Sciatic nerve (tissue), 2 donors: ENCODE measurements around the gene DENND4A. TPM values are rescaled to one million over a fixed set of nuclear protein-coding genes. Genes with fewer than 3 reads are reported as not detected.
"Not testable (repeated sequence)": the region's sequence is repeated elsewhere in the genome, so short reads cannot be mapped to it uniquely, and the experiment has no call there.

Source experiments
- ATAC-seq: fragments of 200-7000 bp; cut with Tn5 transposase; one replicate; pipeline ENCODE4 v1.9.1; 2020; ENCODE audit warnings: mild to moderate bottlenecking, moderate library complexity
- DNase-seq: peaks from one replicate; pipeline ENCODE4 v3.0.0-alpha.2; 2020; ENCODE audit warnings: low spot score
- intact Hi-C: fragments of 100-400 bp; cut with DNase I; formaldehyde crosslinking; loops from one replicate; pipeline ENCODE4 v1.14.2; 2022
- total RNA-seq: library from RNA; stranded (reverse); fragmentation: NEBNext Ultra II Directional; extraction: Animal tissue kit (Norgen Biotek cat#: 25700); gene quantifications from one replicate; pipeline ENCODE4 v1.2.1, GENCODE V29; 2021
- donor health status: DM: no; HTN: no; CAD: no.
- donor health status: DM: no; HTN: no; CAD: no.

DENND4A gene
- total RNA-seq, 1 donor from 2014 or later: 46.5 TPM

DNA sequence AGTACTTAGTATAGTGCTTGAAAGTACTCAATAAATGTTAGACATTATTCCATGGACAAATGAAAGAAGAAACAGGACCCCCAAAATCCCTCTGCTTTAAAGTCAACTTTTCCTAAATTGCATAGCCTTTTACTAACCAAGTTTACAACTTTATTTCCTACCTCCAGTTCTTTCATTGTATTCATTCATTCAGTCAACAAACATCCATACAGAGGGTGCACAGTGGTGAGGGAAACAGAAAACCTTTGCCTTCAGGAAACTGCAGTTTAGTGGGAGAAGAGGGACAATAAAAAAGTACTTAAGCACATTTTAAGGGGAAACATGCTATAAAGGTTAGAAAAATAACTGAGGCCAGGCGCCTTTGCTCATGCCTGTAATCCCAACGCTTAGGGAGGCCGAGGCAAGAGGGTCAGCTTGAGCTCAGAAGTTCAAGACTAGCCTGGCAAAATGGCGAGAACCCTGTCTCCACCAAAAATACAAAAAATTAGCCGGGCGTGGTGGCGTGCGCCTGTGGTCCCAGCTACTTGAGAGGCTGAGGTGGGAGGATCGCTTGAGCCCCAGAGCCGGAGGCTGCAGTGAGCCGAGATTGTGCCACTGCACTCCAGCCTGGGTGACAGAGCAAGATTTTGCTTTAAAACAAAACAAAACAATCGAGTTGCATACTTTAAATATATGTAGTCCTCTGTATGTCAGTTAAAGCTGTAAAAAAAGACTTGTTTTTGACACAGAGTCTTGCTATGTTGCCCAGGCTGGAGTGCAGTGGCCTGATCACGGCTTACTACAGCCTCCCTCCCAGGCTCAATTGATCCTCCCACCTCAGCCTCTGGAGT lies 1.1 kb upstream of the DENND4A start:
- DNase-seq: no peak
- intact Hi-C loops: no loop called here
- no peak for ATAC-seq

DNA sequence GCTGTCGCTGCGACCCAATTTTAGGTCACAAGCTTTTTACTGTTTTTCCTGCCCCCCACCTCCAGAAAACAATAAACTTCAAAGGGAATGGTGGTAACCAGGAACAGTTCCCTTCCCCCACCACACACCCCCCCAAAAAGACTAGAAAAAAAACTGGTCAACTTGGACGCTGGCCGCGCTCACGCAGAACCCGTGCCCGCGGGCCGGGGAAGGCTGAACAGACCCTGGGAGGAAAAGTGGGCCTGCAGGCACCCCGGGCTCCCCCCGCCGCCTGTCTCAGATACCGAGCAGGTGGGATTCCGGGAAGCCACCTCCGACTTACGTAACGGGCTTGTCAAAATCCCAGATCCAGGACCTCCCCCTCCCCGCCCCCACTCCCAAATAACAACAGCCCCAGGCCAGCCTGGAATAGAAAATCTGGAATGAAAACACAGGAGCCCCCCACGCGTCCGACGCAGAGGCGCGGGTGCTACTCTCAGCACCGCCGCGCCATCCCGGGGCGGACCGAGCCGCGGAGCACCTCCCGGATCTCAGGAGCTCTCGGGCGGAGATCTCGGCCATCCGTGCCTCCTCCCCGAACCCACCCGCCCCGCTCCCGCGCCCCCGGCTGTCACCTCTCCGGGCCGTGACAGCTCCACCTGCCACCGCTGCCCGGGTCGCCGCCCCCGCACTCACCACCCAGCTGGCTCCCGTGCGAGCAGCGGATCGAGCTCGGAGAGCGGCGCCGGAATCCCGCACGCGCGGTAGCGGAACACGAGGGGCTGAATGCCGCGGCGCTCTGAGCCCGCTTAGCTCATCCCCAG lies 557 bp downstream of the DENND4A start:
- DNase-seq (peak; percentile 79), ATAC-seq (peak; percentile 38)
- intact Hi-C loops: no loop called here

DNA sequence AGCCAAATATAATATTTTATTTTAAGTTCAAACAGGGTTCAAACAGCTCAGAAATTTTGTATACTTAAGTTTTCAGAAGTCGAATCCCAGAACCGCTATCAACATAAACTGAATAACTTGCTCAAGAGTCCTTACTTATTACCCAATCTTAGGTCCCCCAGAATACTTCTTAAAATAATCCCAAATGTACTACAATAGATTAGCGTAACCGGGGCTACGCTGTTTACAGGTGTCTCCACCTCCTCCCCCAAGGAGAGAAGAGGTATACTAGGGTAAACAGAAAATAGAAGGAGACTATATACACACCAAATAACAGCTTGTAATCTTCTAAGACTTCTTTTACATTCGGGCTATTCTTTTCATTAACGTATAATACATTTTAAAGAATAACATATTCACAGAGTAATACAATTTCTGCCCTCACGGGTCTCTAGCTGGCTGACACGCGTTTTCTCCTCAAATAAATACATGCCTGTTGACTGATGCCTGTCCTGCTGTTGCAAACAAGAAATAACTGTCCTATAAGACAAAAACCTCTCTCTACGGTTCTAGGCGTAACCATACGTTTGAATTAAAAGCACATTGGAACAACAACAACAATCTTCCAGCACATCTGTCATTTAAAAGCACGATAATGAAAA lies 1.3 kb downstream of the DENND4A start:
- DNase-seq: no peak
- intact Hi-C loops: no loop called here
- no peak for ATAC-seq

DNA sequence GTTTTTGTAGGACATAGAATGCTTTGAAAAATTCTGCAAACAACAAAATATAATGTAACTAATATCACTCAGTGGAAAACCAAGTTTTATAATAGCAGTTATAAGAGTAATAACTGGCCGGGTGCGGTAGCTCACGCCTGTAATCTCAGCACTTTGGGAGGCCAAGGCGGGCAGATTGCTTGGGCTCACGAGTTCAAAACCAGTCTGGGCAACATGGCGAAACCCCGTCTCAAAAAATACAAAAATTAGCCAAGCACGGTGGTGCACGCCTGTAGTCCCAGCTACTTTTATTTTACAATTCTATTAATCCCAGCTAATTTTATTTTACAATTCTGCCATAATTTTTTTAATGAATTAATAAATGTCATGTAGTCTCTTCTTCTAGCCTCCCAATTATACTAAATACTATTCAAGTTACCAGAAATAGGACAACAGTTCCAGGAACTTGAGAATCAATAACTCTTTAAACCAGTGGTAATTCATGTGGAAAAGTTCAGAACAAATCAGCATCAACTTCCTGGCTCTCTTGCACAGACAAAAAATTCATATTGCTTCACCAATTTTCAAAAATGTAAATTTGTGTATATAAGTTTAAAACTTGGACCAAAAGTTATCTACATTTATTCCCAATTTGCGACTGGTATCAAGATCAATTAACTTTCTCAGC lies 2.2 kb downstream of the DENND4A start:
- DNase-seq (no peak), ATAC-seq (no peak)
- intact Hi-C loops: no loop called here

DNA sequence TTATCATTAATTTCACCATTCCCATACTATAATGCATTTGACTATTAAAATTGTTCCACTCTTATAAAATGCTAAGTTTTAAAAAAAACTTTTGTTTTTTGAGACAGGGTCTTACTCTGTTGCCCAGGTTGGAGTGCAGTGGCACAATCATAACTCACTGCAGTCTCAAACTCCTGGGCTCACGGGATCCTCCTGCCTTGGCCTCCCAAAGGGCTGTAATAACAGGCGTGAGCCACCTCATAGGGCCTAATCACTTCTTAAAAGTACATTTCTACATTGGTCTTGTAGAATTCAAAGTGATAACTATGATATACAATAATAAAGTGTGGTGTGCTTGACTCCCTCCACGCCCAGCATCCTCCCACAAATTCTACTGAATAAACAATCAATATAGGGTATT lies 3.0 kb downstream of the DENND4A start:
- no peak for ATAC-seq
- intact Hi-C loops: no loop called here

DNA sequence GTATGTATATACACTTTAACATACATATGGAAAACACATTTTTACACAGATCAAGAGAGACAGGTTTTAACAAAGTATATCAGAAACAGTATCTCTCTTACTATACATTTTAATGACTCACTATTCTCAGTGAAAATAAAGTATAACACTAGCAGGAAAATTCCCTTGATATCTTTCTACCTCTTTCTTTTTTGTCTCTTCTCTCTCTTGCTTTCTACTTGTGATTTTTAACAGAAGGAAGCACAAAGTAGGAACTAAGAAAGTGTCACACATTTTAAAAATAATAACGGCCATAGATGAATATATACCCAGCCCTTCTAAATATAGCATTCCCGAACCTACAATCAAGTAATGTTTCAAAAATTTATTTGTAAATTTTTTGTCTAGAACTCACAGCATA lies 4.8 kb downstream of the DENND4A start:
- intact Hi-C loops: no loop called here

More for the DNA sequence above, 3.0 kb downstream of the DENND4A start:
- no peak for DNase-seq

DNA sequence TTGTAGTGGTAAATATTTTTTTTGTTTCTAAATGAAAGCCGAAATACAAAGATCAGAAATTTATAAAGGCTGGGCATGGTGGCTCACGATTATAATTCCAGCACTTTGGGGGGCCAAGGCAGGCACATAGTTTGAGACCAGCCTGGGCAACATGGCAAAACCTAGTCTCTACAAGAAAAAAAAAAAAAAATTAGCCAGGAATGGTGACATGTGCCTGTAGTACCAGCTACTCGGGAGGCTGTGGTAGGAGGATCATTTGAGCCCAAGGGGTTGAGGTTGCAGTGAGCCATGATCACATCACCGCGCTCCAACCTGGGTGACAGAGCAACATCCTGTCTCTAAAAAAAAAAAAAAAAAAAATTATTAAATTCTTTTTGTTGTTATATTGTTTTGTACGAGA lies 6.9 kb downstream of the DENND4A start:
- no peak for DNase-seq
- intact Hi-C loops: no loop called here
- ATAC-seq: no peak

More for the DNA sequence above, 4.8 kb downstream of the DENND4A start:
- ATAC-seq: no peak
- no peak for DNase-seq

DNA sequence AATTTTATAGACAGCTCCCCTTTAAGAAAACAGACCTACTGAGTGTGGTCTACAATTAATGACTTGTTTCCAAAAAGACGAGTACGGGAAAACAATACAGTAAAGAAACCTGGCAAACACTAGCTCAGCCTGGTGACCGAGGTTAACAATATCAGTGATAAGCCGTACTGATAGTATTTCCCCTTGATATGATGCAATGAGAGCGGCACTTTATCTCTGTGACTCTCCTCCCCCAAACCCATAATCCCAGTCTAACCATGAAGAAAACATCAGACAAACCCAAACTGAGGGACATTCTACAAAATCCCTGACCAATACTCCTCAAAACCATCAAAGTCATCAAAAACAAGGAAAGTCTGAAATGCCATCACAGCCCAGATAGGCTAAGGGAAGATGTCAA lies 8.2 kb downstream of the DENND4A start:
- intact Hi-C loops: no loop called here
- ATAC-seq: no peak
- DNase-seq: no peak

DNA sequence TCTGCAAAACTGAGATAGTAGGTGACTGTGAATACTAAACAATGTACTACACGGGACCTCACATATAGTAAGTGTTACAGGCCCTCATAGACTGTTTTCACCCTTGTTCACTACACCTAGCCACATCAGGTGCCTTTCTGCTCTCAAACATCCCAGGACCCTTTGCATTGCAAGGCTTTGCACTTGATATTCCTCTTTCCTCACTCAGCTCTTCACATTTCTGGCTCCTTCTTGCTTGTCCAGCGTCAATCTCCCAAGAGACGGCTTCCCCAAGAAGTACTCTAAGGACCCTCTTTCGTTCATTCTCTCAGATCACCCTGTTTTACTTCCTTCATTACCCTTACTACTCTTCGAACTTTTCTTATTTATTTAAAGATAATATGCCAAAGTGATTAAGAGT lies 10.0 kb downstream of the DENND4A start:
- no peak for ATAC-seq
- intact Hi-C loops: no loop called here
- DNase-seq: no peak

DNA sequence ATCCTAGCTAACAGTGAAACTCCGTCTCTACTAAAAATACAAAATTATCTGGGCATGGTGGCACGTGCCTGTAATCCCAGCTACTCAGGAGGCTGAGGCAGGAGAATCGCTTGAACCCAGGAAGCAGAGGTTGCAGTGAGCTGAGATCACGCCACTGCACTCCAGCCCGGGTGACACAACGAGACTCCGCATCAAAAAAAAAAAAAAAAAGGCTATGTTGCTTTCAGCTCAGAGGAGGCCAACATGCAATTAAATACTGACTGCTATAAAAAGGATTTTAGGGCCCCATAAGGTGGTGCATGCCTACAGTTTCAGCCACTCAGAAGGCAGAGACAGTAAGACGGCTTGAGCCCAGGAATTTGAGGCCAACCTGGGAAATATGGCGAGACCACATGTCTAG lies 13.4 kb downstream of the DENND4A start:
- DNase-seq, intact Hi-C loops, ATAC-seq: not testable (repeated sequence)

DNA sequence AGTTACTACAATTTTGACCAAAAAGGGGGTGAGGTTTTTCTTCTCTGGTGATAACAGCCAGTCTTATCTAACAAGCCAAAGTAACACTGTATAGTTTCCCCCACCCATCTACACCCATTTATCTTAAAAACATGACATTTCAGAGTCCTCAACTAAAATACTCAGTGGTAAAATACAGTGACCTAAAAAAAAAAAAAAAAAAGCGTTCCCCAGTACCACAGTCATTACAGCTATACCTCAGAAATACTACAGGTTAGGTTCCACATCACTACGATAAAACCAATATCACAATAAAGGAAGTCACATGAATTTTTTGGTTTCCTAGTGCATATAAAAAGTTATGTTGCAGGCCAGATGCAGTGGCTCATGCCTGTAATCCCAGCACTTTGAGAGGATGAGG lies 13.8 kb downstream of the DENND4A start:
- ATAC-seq (no peak), DNase-seq (no peak)
- intact Hi-C loops: no loop called here

DNA sequence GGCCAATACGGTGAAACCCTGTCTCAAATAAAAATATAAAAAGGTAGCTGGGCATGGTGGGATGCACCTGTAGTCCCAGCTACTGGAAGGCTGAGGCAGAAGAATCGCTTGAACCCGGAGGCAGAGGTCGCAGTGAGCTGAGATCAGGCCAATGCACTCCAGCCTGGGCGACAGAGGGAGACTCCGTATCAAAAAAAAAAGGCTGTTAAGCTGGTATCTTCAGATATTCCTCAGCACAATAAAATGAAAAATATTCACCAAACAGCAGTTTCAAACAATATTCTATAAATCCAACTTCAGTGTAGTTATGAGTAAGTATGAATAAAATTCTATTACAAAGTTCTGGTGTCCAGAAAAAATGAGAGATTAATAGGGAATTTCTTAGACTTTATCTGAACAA lies 14.2 kb downstream of the DENND4A start:
- intact Hi-C loops: no loop called here
- DNase-seq (no peak), ATAC-seq (no peak)

DNA sequence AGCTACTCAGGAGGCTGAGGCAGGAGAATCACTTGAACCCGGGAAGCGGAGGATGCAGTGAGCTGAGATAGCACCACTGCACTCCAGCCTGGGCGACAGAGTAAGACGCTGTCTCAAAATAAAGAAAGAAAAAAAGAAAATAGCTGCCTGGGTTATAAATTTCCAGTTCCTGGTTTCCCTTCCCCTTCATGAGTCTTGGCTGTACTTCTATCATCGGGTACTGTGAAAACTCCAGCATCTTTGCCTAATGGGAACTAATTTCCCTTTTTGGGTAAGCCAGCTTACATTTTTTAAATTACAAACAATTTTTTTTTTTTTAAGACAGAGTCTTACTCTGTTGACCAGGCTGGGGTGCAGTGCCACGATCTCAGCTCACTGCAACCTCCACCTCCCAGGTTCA lies 15.0 kb downstream of the DENND4A start:
- intact Hi-C loops: no loop called here
- ATAC-seq (peak; percentile 39), DNase-seq (no peak)

DNA sequence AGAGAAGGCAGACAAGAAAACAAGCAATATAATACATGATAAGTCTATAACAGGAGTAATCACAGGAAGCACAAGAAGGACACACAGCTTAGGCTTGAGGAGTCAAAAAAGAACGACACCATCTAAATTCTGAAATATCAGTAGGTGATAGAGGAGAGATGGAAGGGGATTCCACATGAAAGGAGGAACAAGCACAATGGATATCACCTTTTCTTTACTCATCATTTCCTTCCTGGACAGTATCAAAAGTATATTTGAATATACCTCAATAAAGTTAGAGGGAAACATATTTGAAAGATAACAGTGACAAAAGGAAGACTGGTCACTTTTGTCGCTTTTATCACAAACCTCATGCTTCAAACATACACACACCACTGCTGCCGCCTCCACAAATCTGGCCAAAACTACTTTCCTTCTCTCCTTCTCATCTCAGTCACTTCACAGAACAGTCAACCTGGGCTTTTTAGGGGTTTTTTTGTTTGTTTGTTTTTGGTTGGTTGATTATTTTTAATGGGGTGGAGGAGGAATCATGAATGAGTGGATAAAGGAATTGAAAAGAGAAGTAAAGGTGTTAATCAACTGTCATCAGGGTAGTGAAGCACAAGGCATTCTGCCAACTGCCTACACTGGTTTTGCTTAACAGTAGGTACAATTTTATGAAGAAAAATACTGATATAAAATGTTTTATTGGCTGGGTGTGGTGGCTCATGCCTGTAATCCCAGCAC lies 18.5 kb downstream of the DENND4A start:
- intact Hi-C loops: no loop called here
- ATAC-seq (no peak), DNase-seq (no peak)

DNA sequence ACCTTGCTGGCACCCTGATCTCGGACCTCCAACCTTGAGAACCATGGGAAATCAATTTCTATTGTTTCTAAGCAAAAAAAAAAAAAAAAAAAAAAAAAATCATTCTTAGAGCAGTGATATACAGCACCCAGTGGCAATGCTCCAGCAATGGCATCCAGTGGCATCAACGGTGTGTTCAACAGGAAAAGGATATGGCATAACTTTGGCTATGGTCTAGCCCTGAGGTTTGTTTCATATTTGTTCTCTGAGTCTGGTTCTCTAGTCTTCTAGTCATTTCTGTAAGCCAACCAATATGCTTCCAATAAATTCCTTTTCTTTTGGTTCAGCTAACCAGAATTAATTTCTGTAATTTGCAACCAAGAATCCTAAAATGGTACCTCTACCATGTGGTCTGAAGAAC lies 19.2 kb downstream of the DENND4A start:
- no peak for ATAC-seq
- DNase-seq: no peak
- intact Hi-C loops: no loop called here

DNA sequence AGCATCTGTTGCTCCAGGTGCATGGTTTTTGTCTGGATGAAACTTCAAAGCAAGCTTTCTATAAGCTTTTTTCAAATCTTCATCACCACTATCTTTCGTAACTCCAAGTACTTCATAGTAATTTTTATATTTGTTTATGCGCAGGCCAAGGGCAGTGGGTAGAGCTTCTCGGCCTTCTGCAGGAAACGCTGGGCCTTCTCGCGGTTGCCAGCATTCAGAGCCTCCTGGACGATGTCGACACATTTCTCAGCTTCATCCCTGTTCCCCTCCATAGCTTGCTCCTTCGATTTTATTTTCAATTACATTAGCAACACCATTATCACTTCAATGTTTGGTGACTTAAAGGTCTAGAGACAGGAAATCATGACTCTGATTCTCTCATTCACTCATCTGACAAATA lies 20.2 kb downstream of the DENND4A start:
- DNase-seq: no peak
- intact Hi-C loops: no loop called here
- no peak for ATAC-seq

DNA sequence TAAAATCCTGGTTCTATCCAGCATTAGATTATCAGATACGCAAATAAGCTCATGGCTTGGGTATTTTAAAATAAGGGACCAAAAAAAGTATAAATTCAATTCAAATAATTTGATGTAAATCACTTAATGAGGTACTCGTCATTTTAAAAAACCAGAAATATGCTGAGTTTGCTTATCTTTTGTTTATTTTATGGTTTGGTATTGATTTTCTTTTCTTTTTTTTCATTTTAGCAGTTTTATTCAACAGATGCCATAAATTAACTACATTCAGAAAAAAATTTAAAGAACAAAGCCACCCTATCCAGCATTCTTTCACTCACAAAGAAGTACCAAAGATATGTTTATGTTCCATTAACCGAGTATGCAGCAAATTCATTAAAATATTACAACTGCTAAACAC lies 22.6 kb downstream of the DENND4A start:
- ATAC-seq (no peak), DNase-seq (no peak)
- intact Hi-C loops: no loop called here

DNA sequence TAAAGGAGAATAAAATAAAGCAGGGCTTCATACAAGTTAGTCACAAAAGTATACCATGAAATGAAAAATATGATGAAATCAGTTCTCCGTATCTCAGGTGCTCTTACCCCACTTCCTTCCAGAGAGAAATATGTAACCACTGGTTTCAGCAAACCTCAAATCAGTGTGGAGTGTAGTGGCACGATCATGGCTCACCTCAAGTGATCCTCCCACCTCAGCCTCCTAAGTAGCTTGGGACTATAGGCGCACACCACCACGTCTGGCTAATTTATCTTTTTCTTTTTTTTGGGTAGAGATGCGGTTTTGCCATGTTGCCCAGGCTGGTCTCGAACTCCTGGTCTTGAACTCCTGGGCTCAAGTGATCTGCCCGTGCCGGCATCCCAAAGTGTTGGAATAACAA lies 24.2 kb downstream of the DENND4A start:
- no peak for DNase-seq
- intact Hi-C loops: no loop called here
- ATAC-seq: no peak

DNA sequence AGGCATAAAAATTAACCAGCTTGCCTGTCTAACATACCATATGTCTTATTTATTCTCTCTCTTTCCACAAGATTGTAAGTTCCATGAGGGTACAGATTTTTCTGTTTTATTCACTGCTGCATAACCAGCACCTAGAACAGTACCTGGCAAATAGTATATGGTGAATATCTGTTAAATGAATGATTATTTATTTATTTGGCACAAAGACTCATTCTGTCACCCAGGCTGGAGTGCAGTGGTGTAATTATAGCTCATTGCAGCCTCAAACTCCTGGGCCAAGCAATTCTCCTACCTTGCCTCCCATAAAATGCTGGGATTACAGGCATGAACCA lies 24.9 kb downstream of the DENND4A start:
- no peak for DNase-seq
- intact Hi-C loops: no loop called here
- ATAC-seq: no peak
